SU-DHL-6 (cell line): ENCODE results near the gene LMBR1L.

ENCODE experiments used
- EZH2phosphoT487 ChIP-seq: fragments of 200-600 bp; sonication (generic), shearing (Covaris generic); conservative IDR thresholded peaks from 2 replicates; pipeline ENCODE4 v1.6.1; 2018; ENCODE audit warnings: mild to moderate bottlenecking, antibody characterized with exemption, low read length, moderate library complexity, mixed read lengths
- TF ChIP-seq, protein P1 (sequence below): fragments of 200-600 bp; sonication (generic); IDR thresholded peaks from one replicate; pipeline ENCODE4 v1.5.1; 2017; ENCODE audit warnings: antibody characterized with exemption, mild to moderate bottlenecking, low read length, moderate library complexity; ENCODE audit not compliant: insufficient read depth, poor library complexity, severe bottlenecking

DNA sequence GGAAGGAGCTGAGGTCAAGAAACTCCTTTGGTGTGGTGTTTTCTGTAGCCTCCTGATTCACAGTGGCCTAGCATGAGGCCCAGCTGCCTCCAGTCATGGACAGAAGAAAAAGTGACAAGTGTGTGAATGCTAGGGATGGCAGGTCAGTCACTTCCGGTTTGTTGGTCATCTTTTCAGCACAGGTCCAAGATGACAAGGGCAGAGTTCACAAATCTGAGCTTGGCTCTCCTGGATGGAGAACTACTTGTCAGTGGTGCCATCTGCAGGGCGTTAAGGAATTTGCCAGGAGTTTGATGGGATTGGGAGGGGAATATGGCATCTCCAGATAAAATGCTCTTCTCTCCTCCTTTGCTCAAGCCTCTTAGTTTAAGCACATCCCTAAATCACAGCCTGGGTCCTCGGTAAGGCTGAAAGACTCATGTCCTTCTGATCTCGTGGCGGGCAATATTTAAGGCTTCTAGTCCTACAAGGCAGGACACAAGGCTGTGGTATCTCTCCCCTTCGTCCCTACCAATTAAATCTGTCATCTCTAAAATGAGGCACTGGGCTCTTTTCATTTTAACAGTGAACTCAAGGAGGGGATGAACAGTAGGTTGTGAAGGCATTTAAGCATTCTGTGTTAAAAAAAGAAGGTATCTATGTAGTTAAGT is 10.5 kb upstream of the LMBR1L start:
- TF ChIP-seq, protein P1, sequence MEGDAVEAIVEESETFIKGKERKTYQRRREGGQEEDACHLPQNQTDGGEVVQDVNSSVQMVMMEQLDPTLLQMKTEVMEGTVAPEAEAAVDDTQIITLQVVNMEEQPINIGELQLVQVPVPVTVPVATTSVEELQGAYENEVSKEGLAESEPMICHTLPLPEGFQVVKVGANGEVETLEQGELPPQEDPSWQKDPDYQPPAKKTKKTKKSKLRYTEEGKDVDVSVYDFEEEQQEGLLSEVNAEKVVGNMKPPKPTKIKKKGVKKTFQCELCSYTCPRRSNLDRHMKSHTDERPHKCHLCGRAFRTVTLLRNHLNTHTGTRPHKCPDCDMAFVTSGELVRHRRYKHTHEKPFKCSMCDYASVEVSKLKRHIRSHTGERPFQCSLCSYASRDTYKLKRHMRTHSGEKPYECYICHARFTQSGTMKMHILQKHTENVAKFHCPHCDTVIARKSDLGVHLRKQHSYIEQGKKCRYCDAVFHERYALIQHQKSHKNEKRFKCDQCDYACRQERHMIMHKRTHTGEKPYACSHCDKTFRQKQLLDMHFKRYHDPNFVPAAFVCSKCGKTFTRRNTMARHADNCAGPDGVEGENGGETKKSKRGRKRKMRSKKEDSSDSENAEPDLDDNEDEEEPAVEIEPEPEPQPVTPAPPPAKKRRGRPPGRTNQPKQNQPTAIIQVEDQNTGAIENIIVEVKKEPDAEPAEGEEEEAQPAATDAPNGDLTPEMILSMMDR: no peak
- no peak for TF ChIP-seq EZH2phosphoT487
